Stomach (tissue), 4 donors: ENCODE results near the gene MRPS15.

Experiments
- POLR2A ChIP-seq, 4 donors: fragments of 450-650 bp; IDR thresholded peaks; one replicate each; pipeline ENCODE4 v1.6.1; 2016; ENCODE audit warnings: antibody characterized with exemption in 4 of 4, control low read depth in 2 of 4, mild to moderate bottlenecking in 1 of 4, moderate library complexity in 1 of 4
- TF ChIP-seq, protein P1 (sequence below), 7 experiments: fragments of 450-650 bp in 4 of 7; fragments of 200-600 bp in 3 of 7; sonication (generic) in 3 of 7; IDR thresholded peaks; one replicate each; pipeline ENCODE4 v1.5.1; 2016 to 2019; ENCODE audit warnings: antibody characterized with exemption in 7 of 7, control low read depth in 2 of 7, mild to moderate bottlenecking in 1 of 7

GRCh38 chr1:36464605-36465393 lies 615 bp upstream of the MRPS15 start:
- TF ChIP-seq, protein P1, sequence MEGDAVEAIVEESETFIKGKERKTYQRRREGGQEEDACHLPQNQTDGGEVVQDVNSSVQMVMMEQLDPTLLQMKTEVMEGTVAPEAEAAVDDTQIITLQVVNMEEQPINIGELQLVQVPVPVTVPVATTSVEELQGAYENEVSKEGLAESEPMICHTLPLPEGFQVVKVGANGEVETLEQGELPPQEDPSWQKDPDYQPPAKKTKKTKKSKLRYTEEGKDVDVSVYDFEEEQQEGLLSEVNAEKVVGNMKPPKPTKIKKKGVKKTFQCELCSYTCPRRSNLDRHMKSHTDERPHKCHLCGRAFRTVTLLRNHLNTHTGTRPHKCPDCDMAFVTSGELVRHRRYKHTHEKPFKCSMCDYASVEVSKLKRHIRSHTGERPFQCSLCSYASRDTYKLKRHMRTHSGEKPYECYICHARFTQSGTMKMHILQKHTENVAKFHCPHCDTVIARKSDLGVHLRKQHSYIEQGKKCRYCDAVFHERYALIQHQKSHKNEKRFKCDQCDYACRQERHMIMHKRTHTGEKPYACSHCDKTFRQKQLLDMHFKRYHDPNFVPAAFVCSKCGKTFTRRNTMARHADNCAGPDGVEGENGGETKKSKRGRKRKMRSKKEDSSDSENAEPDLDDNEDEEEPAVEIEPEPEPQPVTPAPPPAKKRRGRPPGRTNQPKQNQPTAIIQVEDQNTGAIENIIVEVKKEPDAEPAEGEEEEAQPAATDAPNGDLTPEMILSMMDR (IDR thresholded peaks at IDR 0.05) = no peak
- no peak for TF ChIP-seq POLR2A (IDR thresholded peaks at IDR 0.05)
